Vagina (tissue), 2 donors: Measurements from ENCODE around the gene PARS2.

Experiments used
- CTCF ChIP-seq, 3 experiments: fragments of 450-650 bp in 2 of 3; fragments of 200-600 bp in 1 of 3; sonication (generic) in 1 of 3; IDR thresholded peaks; one replicate each; pipeline ENCODE4 v1.5.1; 2017 to 2019; ENCODE audit warnings: antibody characterized with exemption in 3 of 3, mild to moderate bottlenecking in 2 of 3, moderate library complexity in 2 of 3
- POLR2AphosphoS5 ChIP-seq, 2 donors: sonication (generic); formaldehyde crosslinking; IDR thresholded peaks; one replicate each; pipeline ENCODE4 v1.9.0; 2017; ENCODE audit warnings: antibody characterized with exemption in 2 of 2, mild to moderate bottlenecking in 2 of 2, low read depth in 1 of 2; ENCODE audit not compliant: insufficient read depth in 1 of 2

DNA sequence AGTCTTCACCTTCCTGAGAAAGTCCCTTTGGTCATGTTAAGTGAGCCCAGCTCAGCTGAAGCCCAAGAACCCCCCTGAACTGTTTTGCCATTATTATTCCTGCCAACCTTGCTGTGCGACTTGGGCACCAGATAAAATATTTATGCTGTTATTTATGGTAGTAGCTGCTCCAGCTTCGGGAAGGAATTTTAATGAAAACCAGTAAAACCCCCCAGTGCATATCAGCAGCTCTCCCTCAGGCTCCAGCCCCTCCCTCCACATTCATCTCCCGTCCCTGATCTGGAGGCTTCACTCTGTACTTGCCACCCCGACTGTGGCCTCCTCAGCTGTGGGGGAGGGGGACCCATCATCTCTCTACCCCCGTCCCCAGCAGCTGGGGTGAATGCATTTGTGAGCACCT is 24.1 kb upstream of the PARS2 start:
- TF ChIP-seq CTCF (IDR thresholded peaks at IDR 0.05) (no peak), POLR2AphosphoS5 (IDR thresholded peaks at IDR 0.05; ENCODE audit: insufficient read depth in 1 of 2, low read depth in 1 of 2) (no peak)
